HCT116 (cell line): Measurements from ENCODE around the gene SARS1.

Source experiments
- CEBPB ChIP-seq: IDR thresholded peaks from 2 replicates; pipeline ENCODE4 v1.6.1; 2012; ENCODE audit warnings: low read depth
- EGR1 ChIP-seq: IDR thresholded peaks from 2 replicates; pipeline ENCODE4 v1.6.1; 2012; ENCODE audit warnings: low read depth
- EZH2phosphoT487 ChIP-seq: fragments of 200-600 bp; IDR thresholded peaks from 2 replicates; pipeline ENCODE4 v1.6.1; 2018; ENCODE audit warnings: antibody characterized with exemption, borderline replicate concordance
- FOSL1 ChIP-seq: IDR thresholded peaks from 2 replicates; pipeline ENCODE4 v1.6.1; 2012; ENCODE audit warnings: low read depth
- POLR2A ChIP-seq: IDR thresholded peaks from 2 replicates; pipeline ENCODE4 v1.7.0; 2011; ENCODE audit warnings: borderline replicate concordance; ENCODE audit not compliant: insufficient read depth, insufficient read length; ENCODE audit errors: extremely low read depth
- POLR2AphosphoS5 ChIP-seq: IDR thresholded peaks from 2 replicates; pipeline ENCODE4 v1.6.1; 2011; ENCODE audit warnings: mild to moderate bottlenecking, low read depth, low read length, moderate library complexity
- RAD21 ChIP-seq: IDR thresholded peaks from 2 replicates; pipeline ENCODE4 v1.6.1; 2012; ENCODE audit warnings: low read depth, mild to moderate bottlenecking
- SIN3A ChIP-seq: IDR thresholded peaks from 2 replicates; pipeline ENCODE4 v1.6.1; 2012; ENCODE audit warnings: low read depth
- SRF ChIP-seq: IDR thresholded peaks from 2 replicates; pipeline ENCODE4 v1.6.1; 2012; ENCODE audit warnings: low read depth
- TCF7L2 ChIP-seq: IDR thresholded peaks from 2 replicates; pipeline ENCODE4 v1.7.0; 2011; ENCODE audit warnings: borderline replicate concordance, inconsistent platforms; ENCODE audit not compliant: insufficient read depth, insufficient read length; ENCODE audit errors: extremely low read depth
- TF ChIP-seq, protein P1 (sequence below), 3 experiments: fragments of 200-600 bp in 1 of 3; sonication (generic) in 1 of 3; IDR thresholded peaks in 2 of 3; conservative IDR thresholded peaks in 1 of 3; 2 replicates each; pipeline ENCODE4 v1.5.1; 2012 to 2017; ENCODE audit warnings: low read depth in 2 of 3, low read length in 2 of 3, antibody characterized with exemption in 1 of 3, borderline replicate concordance in 1 of 3, control low read depth in 1 of 3, mild to moderate bottlenecking in 1 of 3, mixed read lengths in 1 of 3, mixed run types in 1 of 3, moderate library complexity in 1 of 3; ENCODE audit not compliant: insufficient read depth in 1 of 3
- TF ChIP-seq, protein P2 (sequence below): IDR thresholded peaks from 2 replicates; pipeline ENCODE4 v1.6.1; 2012
- TF ChIP-seq, protein P3 (sequence below): IDR thresholded peaks from 2 replicates; pipeline ENCODE4 v1.6.1; 2012; ENCODE audit warnings: low read depth

- no peak for TF ChIP-seq SIN3A
- TF ChIP-seq, protein P1, sequence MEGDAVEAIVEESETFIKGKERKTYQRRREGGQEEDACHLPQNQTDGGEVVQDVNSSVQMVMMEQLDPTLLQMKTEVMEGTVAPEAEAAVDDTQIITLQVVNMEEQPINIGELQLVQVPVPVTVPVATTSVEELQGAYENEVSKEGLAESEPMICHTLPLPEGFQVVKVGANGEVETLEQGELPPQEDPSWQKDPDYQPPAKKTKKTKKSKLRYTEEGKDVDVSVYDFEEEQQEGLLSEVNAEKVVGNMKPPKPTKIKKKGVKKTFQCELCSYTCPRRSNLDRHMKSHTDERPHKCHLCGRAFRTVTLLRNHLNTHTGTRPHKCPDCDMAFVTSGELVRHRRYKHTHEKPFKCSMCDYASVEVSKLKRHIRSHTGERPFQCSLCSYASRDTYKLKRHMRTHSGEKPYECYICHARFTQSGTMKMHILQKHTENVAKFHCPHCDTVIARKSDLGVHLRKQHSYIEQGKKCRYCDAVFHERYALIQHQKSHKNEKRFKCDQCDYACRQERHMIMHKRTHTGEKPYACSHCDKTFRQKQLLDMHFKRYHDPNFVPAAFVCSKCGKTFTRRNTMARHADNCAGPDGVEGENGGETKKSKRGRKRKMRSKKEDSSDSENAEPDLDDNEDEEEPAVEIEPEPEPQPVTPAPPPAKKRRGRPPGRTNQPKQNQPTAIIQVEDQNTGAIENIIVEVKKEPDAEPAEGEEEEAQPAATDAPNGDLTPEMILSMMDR (IDR thresholded peaks at IDR 0.05 in 2 of 3, conservative IDR thresholded peaks at IDR 0.05 in 1 of 3; ENCODE audit: borderline replicate concordance in 1 of 3, insufficient read depth in 1 of 3, low read depth in 2 of 3, low read length in 2 of 3): no peak
- TF ChIP-seq POLR2A: no peak
- TF ChIP-seq CEBPB: no peak
- TF ChIP-seq, protein P2, sequence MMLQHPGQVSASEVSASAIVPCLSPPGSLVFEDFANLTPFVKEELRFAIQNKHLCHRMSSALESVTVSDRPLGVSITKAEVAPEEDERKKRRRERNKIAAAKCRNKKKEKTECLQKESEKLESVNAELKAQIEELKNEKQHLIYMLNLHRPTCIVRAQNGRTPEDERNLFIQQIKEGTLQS: no peak
- no peak for TF ChIP-seq EZH2phosphoT487
- no peak for TF ChIP-seq RAD21
- no peak for TF ChIP-seq SRF
- TF ChIP-seq, protein P3, sequence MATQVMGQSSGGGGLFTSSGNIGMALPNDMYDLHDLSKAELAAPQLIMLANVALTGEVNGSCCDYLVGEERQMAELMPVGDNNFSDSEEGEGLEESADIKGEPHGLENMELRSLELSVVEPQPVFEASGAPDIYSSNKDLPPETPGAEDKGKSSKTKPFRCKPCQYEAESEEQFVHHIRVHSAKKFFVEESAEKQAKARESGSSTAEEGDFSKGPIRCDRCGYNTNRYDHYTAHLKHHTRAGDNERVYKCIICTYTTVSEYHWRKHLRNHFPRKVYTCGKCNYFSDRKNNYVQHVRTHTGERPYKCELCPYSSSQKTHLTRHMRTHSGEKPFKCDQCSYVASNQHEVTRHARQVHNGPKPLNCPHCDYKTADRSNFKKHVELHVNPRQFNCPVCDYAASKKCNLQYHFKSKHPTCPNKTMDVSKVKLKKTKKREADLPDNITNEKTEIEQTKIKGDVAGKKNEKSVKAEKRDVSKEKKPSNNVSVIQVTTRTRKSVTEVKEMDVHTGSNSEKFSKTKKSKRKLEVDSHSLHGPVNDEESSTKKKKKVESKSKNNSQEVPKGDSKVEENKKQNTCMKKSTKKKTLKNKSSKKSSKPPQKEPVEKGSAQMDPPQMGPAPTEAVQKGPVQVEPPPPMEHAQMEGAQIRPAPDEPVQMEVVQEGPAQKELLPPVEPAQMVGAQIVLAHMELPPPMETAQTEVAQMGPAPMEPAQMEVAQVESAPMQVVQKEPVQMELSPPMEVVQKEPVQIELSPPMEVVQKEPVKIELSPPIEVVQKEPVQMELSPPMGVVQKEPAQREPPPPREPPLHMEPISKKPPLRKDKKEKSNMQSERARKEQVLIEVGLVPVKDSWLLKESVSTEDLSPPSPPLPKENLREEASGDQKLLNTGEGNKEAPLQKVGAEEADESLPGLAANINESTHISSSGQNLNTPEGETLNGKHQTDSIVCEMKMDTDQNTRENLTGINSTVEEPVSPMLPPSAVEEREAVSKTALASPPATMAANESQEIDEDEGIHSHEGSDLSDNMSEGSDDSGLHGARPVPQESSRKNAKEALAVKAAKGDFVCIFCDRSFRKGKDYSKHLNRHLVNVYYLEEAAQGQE: no peak
- TF ChIP-seq TCF7L2: no peak
- TF ChIP-seq FOSL1: no peak
- TF ChIP-seq POLR2AphosphoS5: no peak
- no peak for TF ChIP-seq EGR1
Observed at GRCh38 chr1:109272831-109273547, 59.3 kb downstream of the SARS1 start.
